Liver (tissue), 9 donors: Measurements from ENCODE around the gene CLIC6. TPM values are rescaled to one million over a fixed set of nuclear protein-coding genes. Genes with fewer than 3 reads are reported as not detected.

Source experiments
- DNase-seq: peaks from one replicate; pipeline ENCODE4 v3.0.0-alpha.2; 2017; ENCODE audit warnings: low spot score
- H3K27ac ChIP-seq, 2 donors: one replicate each; pipeline ENCODE4 v1.7.0; 2013; ENCODE audit warnings: inconsistent platforms in 2 of 2, low read length in 2 of 2, control low read depth in 1 of 2, low read depth in 1 of 2, mild to moderate bottlenecking in 1 of 2
- H3K27me3 ChIP-seq, 4 donors: one replicate each; pipeline versions ENCODE4 v1.6.1 to v1.7.0; 2013; ENCODE audit warnings: low read length in 3 of 4, inconsistent platforms in 1 of 4, mild to moderate bottlenecking in 1 of 4, moderate library complexity in 1 of 4; ENCODE audit not compliant: control insufficient read depth in 4 of 4, insufficient read depth in 4 of 4
- H3K36me3 ChIP-seq, 4 donors: one replicate each; pipeline versions ENCODE4 v1.6.1 to v1.7.0; 2013; ENCODE audit warnings: low read length in 3 of 4, mild to moderate bottlenecking in 3 of 4, low read depth in 1 of 4, moderate library complexity in 1 of 4; ENCODE audit not compliant: control insufficient read depth in 4 of 4, insufficient read depth in 3 of 4
- H3K4me1 ChIP-seq, 4 donors: one replicate each; pipeline versions ENCODE4 v1.6.1 to v1.7.0; 2013; ENCODE audit warnings: low read length in 3 of 4, mild to moderate bottlenecking in 3 of 4, moderate library complexity in 1 of 4; ENCODE audit not compliant: control insufficient read depth in 4 of 4, insufficient read depth in 4 of 4
- H3K4me3 ChIP-seq, 3 donors: one replicate each; pipeline versions ENCODE4 v1.6.1 to v1.7.0; 2013; ENCODE audit warnings: low read length in 3 of 3, control low read depth in 1 of 3, low read depth in 1 of 3, mild to moderate bottlenecking in 1 of 3
- H3K9ac ChIP-seq, 2 donors: one replicate each; pipeline ENCODE4 v1.7.0; 2013; ENCODE audit warnings: low read length in 2 of 2, mild to moderate bottlenecking in 2 of 2, moderate library complexity in 2 of 2, control low read depth in 1 of 2, low read depth in 1 of 2
- H3K9me3 ChIP-seq, 4 donors: one replicate each; pipeline versions ENCODE4 v1.6.1 to v1.7.0; 2013; ENCODE audit warnings: low read length in 3 of 4; ENCODE audit not compliant: control insufficient read depth in 4 of 4
- ATF3 ChIP-seq: IDR thresholded peaks from 2 replicates; pipeline ENCODE4 v1.6.1; 2016; ENCODE audit warnings: antibody characterized with exemption
- CTCF ChIP-seq: fragments of 150-350 bp; IDR thresholded peaks from 2 replicates; pipeline ENCODE4 v1.5.1; 2017; ENCODE audit warnings: improper control_type of control experiment, low read depth, low read length; ENCODE audit not compliant: missing input control
- EGR1 ChIP-seq, 2 donors: IDR thresholded peaks; 2 replicates each; pipeline ENCODE4 v1.6.1; 2016 to 2018; ENCODE audit warnings: antibody characterized with exemption in 2 of 2, low read depth in 2 of 2
- FOXA1 ChIP-seq: IDR thresholded peaks from 2 replicates; pipeline ENCODE4 v1.6.1; 2016; ENCODE audit warnings: antibody characterized with exemption
- FOXA2 ChIP-seq: IDR thresholded peaks from 2 replicates; pipeline ENCODE4 v1.6.1; 2016; ENCODE audit warnings: antibody characterized with exemption
- GABPA ChIP-seq, 2 donors: IDR thresholded peaks in 1 of 2; conservative IDR thresholded peaks in 1 of 2; 2 replicates each; pipeline ENCODE4 v1.6.1; 2016; ENCODE audit warnings: antibody characterized with exemption in 2 of 2, mild to moderate bottlenecking in 1 of 2, moderate library complexity in 1 of 2
- HNF4A ChIP-seq, 2 donors: conservative IDR thresholded peaks; 2 replicates each; pipeline ENCODE4 v1.6.1; 2016; ENCODE audit warnings: antibody characterized with exemption in 2 of 2, mild to moderate bottlenecking in 2 of 2
- JUND ChIP-seq, 2 donors: IDR thresholded peaks; 2 replicates each; pipeline ENCODE4 v1.6.1; 2016; ENCODE audit warnings: antibody characterized with exemption in 2 of 2
- MAX ChIP-seq: IDR thresholded peaks from 2 replicates; pipeline ENCODE4 v1.6.1; 2016; ENCODE audit warnings: antibody characterized with exemption
- NR2F2 ChIP-seq: IDR thresholded peaks from 2 replicates; pipeline ENCODE4 v1.6.1; 2016; ENCODE audit warnings: antibody characterized with exemption
- RAD21 ChIP-seq, 2 donors: IDR thresholded peaks; 2 replicates each; pipeline ENCODE4 v1.6.1; 2016; ENCODE audit warnings: antibody characterized with exemption in 2 of 2, mild to moderate bottlenecking in 2 of 2
- REST ChIP-seq: IDR thresholded peaks from 2 replicates; pipeline ENCODE4 v1.6.1; 2016; ENCODE audit warnings: antibody characterized with exemption, mild to moderate bottlenecking
- RXRA ChIP-seq, 2 donors: IDR thresholded peaks; 2 replicates each; pipeline ENCODE4 v1.6.1; 2017 to 2018; ENCODE audit warnings: antibody characterized with exemption in 2 of 2, mild to moderate bottlenecking in 1 of 2
- SP1 ChIP-seq: IDR thresholded peaks from 2 replicates; pipeline ENCODE4 v1.6.1; 2018; ENCODE audit warnings: antibody characterized with exemption, mild to moderate bottlenecking
- TAF1 ChIP-seq: conservative IDR thresholded peaks from 2 replicates; pipeline ENCODE4 v1.6.1; 2016; ENCODE audit warnings: antibody characterized with exemption, mild to moderate bottlenecking
- YY1 ChIP-seq: IDR thresholded peaks from 2 replicates; pipeline ENCODE4 v1.6.1; 2016; ENCODE audit warnings: antibody characterized with exemption, mild to moderate bottlenecking
- WGBS: extraction: QIAGEN DNeasy Blood & Tissue Kit; methylation state at CpG from one replicate; pipeline ENCODE4 v1.1.7; 2013; 5-methylcytosine and 5-hydroxymethylcytosine counted together
- polyA plus RNA-seq, 2 donors: library from polyadenylated mRNA; stranded (reverse) in 1 of 2; unstranded in 1 of 2; fragments of 200-250 nt in 1 of 2; fragments of >200 nt in 1 of 2; fragmentation: Nextera tagmentation in 1 of 2; extraction: Ambion mirVana in 1 of 2; gene quantifications; one replicate each; pipeline versions ENCODE4 v1.2.1 to v1.2.3, GENCODE V29; 2013 to 2015
- total RNA-seq, 2 donors: library from RNA; depleted of rRNA; stranded (reverse); fragments of >200 nt; gene quantifications; one replicate each; pipeline ENCODE4 v1.2.3, GENCODE V29; 2014
- donor health status: healthy.
- donor health status: healthy.
- donor health status: healthy.
- donor health status: healthy.
- donor health status: healthy.

Gene CLIC6
- total and polyA plus RNA-seq, 4 donors, result 0.05 to 0.59 (median 0.23) TPM

- no peak for TF ChIP-seq REST
Observed at GRCh38 chr21:34697826-34698225, 29.0 kb downstream of the CLIC6 start (continued).

- peaks cover 0 to 6% (median 2%) of the 10 kb centered on the region in 4 donors for H3K4me1 ChIP-seq
- no peak overlapping the region for H3K4me3 ChIP-seq
- no peak overlapping the region for H3K9ac ChIP-seq
- no peaks in the 10 kb centered on the region for H3K9me3 ChIP-seq
- DNase-seq, result no peak
- no peaks in the 10 kb centered on the region for H3K36me3 ChIP-seq
- H3K27ac ChIP-seq, result no peak overlapping the region
- no peaks in the 10 kb centered on the region for H3K27me3 ChIP-seq
- no peak for TF ChIP-seq HNF4A (conservative IDR thresholded peaks at IDR 0.05)
- no peak for TF ChIP-seq RXRA (IDR thresholded peaks at IDR 0.05)
- TF ChIP-seq JUND (IDR thresholded peaks at IDR 0.05), result no peak
- TF ChIP-seq RAD21 (IDR thresholded peaks at IDR 0.05), result no peak
- TF ChIP-seq SP1, result no peak
- TF ChIP-seq MAX, result no peak
- no peak for TF ChIP-seq FOXA2
- no peak for TF ChIP-seq GABPA (IDR thresholded peaks at IDR 0.05 in 1 of 2, conservative IDR thresholded peaks at IDR 0.05 in 1 of 2)
- TF ChIP-seq YY1, result no peak
- no peak for TF ChIP-seq ATF3
- no peak for TF ChIP-seq FOXA1
- TF ChIP-seq NR2F2, result no peak
- TF ChIP-seq EGR1 (IDR thresholded peaks at IDR 0.05; ENCODE audit: low read depth in 2 of 2), result no peak
- TF ChIP-seq TAF1, result no peak
- TF ChIP-seq CTCF, result no peak
- TF ChIP-seq REST, result no peak
- WGBS, result 77% methylated on average over 7 of the region's 7 CpGs
Observed at GRCh38 chr21:34698270-34699015, 29.6 kb downstream of the CLIC6 start.
